ENCODE data around the gene TCERG1L.

DNA sequence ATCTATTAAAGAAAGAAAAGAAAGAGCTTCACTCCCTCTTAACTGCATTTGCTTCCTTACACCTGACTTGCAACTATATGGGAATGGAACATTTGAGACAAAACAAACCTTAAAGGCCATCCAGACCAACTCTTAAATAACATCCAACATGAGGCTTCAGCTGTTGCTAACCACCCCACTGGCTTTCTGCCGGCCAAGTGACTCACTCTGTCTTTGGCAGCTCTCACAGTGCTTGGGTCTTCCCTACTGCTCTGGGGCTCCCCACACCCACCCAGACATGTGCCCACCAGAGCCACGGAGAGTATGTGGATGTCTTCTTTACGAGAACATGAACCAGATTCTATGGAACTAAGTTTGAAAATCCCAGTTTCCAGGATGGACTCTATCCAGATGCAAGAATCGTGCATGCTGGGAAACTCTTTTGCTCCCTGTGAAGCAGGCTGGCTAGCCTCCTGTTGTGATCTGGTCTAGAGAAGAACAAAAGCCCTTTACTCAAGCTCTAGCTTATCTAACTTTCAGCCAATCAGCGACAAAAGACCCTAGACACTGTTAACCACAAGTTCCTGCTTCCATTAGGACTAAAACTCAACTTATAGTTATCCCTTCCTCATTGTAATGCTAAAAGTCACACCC lies 245.7 kb downstream of the TCERG1L start:
- TF ChIP-seq, protein P1, sequence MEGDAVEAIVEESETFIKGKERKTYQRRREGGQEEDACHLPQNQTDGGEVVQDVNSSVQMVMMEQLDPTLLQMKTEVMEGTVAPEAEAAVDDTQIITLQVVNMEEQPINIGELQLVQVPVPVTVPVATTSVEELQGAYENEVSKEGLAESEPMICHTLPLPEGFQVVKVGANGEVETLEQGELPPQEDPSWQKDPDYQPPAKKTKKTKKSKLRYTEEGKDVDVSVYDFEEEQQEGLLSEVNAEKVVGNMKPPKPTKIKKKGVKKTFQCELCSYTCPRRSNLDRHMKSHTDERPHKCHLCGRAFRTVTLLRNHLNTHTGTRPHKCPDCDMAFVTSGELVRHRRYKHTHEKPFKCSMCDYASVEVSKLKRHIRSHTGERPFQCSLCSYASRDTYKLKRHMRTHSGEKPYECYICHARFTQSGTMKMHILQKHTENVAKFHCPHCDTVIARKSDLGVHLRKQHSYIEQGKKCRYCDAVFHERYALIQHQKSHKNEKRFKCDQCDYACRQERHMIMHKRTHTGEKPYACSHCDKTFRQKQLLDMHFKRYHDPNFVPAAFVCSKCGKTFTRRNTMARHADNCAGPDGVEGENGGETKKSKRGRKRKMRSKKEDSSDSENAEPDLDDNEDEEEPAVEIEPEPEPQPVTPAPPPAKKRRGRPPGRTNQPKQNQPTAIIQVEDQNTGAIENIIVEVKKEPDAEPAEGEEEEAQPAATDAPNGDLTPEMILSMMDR (IDR thresholded peaks at IDR 0.05; ENCODE audit: insufficient read depth, low read depth, low read length), result no peak
- no peak for TF ChIP-seq EZH2 (IDR thresholded peaks at IDR 0.05; ENCODE audit: insufficient read depth, low read length)
